ENCODE measurements around the gene KRIT1. TPM values are rescaled to one million over a fixed set of nuclear protein-coding genes. Genes with fewer than 3 reads are reported as not detected.
"Not testable (repeated sequence)": the region's sequence is repeated elsewhere in the genome, so short reads cannot be mapped to it uniquely, and the experiment has no call there.

KRIT1 gene
- total RNA-seq, 1 experiment from 2014 or later: 34.1 TPM

- peaks cover 18% of the 10 kb centered on the region for H3K36me3 Mint-ChIP-seq
- H3K27me3 Mint-ChIP-seq (ENCODE audit: low read depth): no peaks in the 10 kb centered on the region
- no peak overlapping the region for H3K4me3 Mint-ChIP-seq
- H3K9me3 Mint-ChIP-seq: no peaks in the 10 kb centered on the region
- no peak overlapping the region for H3K27ac Mint-ChIP-seq
- no peaks in the 10 kb centered on the region for H3K4me1 Mint-ChIP-seq
- ATAC-seq: peak; percentile 91
- TF ChIP-seq PREB (CRISPR knock-in tag; IDR thresholded peaks at IDR 0.05; ENCODE audit: borderline replicate concordance): no peak
- no peak for TF ChIP-seq NFYB (CRISPR knock-in tag; conservative IDR thresholded peaks at IDR 0.05; ENCODE audit: low read depth)
- no peak for TF ChIP-seq NR3C1 (CRISPR knock-in tag; conservative IDR thresholded peaks at IDR 0.05; ENCODE audit: low read depth)
- no peak for TF ChIP-seq ZNF423 (CRISPR knock-in tag; IDR thresholded peaks at IDR 0.05)
- TF ChIP-seq NFATC4 (CRISPR knock-in tag; IDR thresholded peaks at IDR 0.05): no peak
- no peak for TF ChIP-seq SMAD4 (CRISPR knock-in tag; IDR thresholded peaks at IDR 0.05)
- TF ChIP-seq ETV6 (CRISPR knock-in tag; IDR thresholded peaks at IDR 0.05): no peak
- TF ChIP-seq ZNF532 (CRISPR knock-in tag; IDR thresholded peaks at IDR 0.05; ENCODE audit: borderline replicate concordance): no peak
- no peak for TF ChIP-seq ZBTB21 (CRISPR knock-in tag; IDR thresholded peaks at IDR 0.05; ENCODE audit: borderline replicate concordance)
- no peak for TF ChIP-seq IRF2 (CRISPR knock-in tag; IDR thresholded peaks at IDR 0.05; ENCODE audit: borderline replicate concordance, low read depth)
- TF ChIP-seq SP1 (CRISPR knock-in tag; conservative IDR thresholded peaks at IDR 0.05): no peak
- no peak for TF ChIP-seq FOXK1 (CRISPR knock-in tag; IDR thresholded peaks at IDR 0.05)
- TF ChIP-seq CBFB (CRISPR knock-in tag; IDR thresholded peaks at IDR 0.05; ENCODE audit: low read depth): no peak
- no peak for TF ChIP-seq KAT7 (CRISPR knock-in tag; IDR thresholded peaks at IDR 0.05; ENCODE audit: borderline replicate concordance)
- TF ChIP-seq SOX15 (CRISPR knock-in tag; IDR thresholded peaks at IDR 0.05): no peak
- ChIA-PET CTCF (no interaction called here), POLR2A (no interaction called here)
- no peak for DNase-seq (ENCODE audit: low spot score)
Observed at GRCh38 chr7:92205987-92206386, 39.7 kb downstream of the KRIT1 start.

- H3K27me3 Mint-ChIP-seq (ENCODE audit: low read depth): no peaks in the 10 kb centered on the region
- ChIA-PET POLR2A (no interaction called here), CTCF (interaction anchor here (1.1 to 1.5 kb wide), 3 partner anchors 21 to 246 kb away, joined by 3 to 9 read pairs (median 4); partner anchors contain the start of genes ANKIB1, GATAD1, KRIT1 and LRRD1)
- no peak overlapping the region for H3K27ac Mint-ChIP-seq
- peaks cover 11% of the 10 kb centered on the region for H3K36me3 Mint-ChIP-seq
- no peaks in the 10 kb centered on the region for H3K9me3 Mint-ChIP-seq
- no peak overlapping the region for H3K4me3 Mint-ChIP-seq
- no peaks in the 10 kb centered on the region for H3K4me1 Mint-ChIP-seq
- ATAC-seq (peak; percentile 66), DNase-seq (ENCODE audit: low spot score) (no peak)
- no peak for TF ChIP-seq JUN (CRISPR knock-in tag; IDR thresholded peaks at IDR 0.05)
- TF ChIP-seq RELA (CRISPR knock-in tag; IDR thresholded peaks at IDR 0.05; ENCODE audit: borderline replicate concordance): no peak
- no peak for TF ChIP-seq PREB (CRISPR knock-in tag; IDR thresholded peaks at IDR 0.05; ENCODE audit: borderline replicate concordance)
Observed at GRCh38 chr7:92200791-92201190, 44.9 kb downstream of the KRIT1 start.

DNA sequence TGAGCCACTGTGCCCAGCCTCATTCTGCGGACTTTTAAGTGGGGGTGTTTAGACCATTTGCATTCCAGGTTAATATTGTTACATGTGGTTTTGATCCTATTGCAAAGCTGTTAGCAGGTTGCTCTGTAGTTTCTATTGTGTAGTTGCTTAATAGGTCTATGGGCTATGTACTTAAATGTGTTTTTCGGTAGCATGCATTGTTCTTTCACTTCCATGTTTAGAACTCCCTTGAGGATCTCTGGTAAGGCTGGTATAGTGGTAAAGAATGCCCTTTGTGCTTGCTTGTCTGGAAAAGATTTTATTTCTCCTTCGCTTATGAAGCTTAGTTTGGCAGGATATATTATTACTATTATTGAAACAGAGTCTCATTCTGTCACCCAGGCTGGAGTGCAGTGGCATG, 53.4 kb downstream of the KRIT1 start:
- peaks cover 56% of the 10 kb centered on the region for H3K9me3 Mint-ChIP-seq
- H3K4me1 Mint-ChIP-seq: no peaks in the 10 kb centered on the region
- H3K27ac Mint-ChIP-seq: no peak overlapping the region
- TF ChIP-seq, protein P1, sequence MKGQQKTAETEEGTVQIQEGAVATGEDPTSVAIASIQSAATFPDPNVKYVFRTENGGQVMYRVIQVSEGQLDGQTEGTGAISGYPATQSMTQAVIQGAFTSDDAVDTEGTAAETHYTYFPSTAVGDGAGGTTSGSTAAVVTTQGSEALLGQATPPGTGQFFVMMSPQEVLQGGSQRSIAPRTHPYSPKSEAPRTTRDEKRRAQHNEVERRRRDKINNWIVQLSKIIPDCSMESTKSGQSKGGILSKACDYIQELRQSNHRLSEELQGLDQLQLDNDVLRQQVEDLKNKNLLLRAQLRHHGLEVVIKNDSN (CRISPR knock-in tag; IDR thresholded peaks at IDR 0.05): no peak
- TF ChIP-seq, protein P2, sequence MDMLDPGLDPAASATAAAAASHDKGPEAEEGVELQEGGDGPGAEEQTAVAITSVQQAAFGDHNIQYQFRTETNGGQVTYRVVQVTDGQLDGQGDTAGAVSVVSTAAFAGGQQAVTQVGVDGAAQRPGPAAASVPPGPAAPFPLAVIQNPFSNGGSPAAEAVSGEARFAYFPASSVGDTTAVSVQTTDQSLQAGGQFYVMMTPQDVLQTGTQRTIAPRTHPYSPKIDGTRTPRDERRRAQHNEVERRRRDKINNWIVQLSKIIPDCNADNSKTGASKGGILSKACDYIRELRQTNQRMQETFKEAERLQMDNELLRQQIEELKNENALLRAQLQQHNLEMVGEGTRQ (CRISPR knock-in tag; IDR thresholded peaks at IDR 0.05): no peak
- ATAC-seq (no peak), DNase-seq (ENCODE audit: low spot score) (no peak)
- peaks cover 67% of the 10 kb centered on the region for H3K36me3 Mint-ChIP-seq
- ChIA-PET POLR2A (no interaction called here), CTCF (interaction anchor here (1.6 kb wide), 1 partner anchor 13 kb away, joined by 4 read pairs; the partner anchor contains the start of gene LRRD1)
- H3K4me3 Mint-ChIP-seq: no peak overlapping the region
- H3K27me3 Mint-ChIP-seq (ENCODE audit: low read depth): peaks cover 44% of the 10 kb centered on the region

GRCh38 chr7:92189246-92189645, 56.5 kb downstream of the KRIT1 start:
- H3K4me3 Mint-ChIP-seq; H3K4me1 Mint-ChIP-seq; ATAC-seq; H3K27ac Mint-ChIP-seq; DNase-seq (ENCODE audit: low spot score); CTCF ChIA-PET; POLR2A ChIA-PET: not testable (repeated sequence)
- peaks cover 59% of the 10 kb centered on the region for H3K36me3 Mint-ChIP-seq
- H3K9me3 Mint-ChIP-seq: peaks cover 54% of the 10 kb centered on the region
- peaks cover 45% of the 10 kb centered on the region for H3K27me3 Mint-ChIP-seq (ENCODE audit: low read depth)

DNA sequence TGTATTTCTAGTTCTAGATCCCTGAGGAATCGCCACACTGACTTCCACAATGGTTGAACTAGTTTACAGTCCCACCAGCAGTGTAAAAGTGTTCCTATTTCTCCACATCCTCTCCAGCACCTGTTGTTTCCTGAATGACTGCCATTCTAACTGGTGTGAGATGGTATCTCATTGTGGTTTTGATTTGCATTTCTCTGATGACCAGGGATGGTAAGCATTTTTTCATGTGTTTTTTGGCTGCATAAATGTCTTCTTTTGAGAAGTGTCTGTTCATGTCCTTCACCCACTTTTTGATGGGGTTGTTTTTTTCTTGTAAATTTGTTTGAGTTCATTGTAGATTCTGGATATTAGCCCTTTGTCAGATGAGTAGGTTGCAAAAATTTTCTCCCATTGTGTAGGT, 61.4 kb downstream of the KRIT1 start:
- POLR2A ChIA-PET; H3K4me3 Mint-ChIP-seq; DNase-seq (ENCODE audit: low spot score); H3K27ac Mint-ChIP-seq; ATAC-seq; CTCF ChIA-PET; H3K4me1 Mint-ChIP-seq: not testable (repeated sequence)
- peaks cover 31% of the 10 kb centered on the region for H3K9me3 Mint-ChIP-seq
- H3K36me3 Mint-ChIP-seq: peaks cover 14% of the 10 kb centered on the region
- H3K27me3 Mint-ChIP-seq (ENCODE audit: low read depth): peaks cover 42% of the 10 kb centered on the region
